Measurements from ENCODE around the gene P2RY14. TPM values are rescaled to one million over a fixed set of nuclear protein-coding genes. Genes with fewer than 3 reads are reported as not detected.

Gene P2RY14
- total RNA-seq, 2 donors from 2014 or later = 0.09 to 0.28 TPM

GRCh38 chr3:151226825-151227224 is 51.5 kb downstream of the P2RY14 start:
- Histone ChIP-seq H3K9me3 (no peaks in the 10 kb centered on the region), H3K4me1 (replicated peaks) (peaks cover 2% of the 10 kb centered on the region), H3K27ac (no peak overlapping the region), H3K4me3 (no peak overlapping the region), H3K27me3 (replicated peaks; ENCODE audit: insufficient read depth) (no peaks in the 10 kb centered on the region), H3K36me3 (no peaks in the 10 kb centered on the region)
- 82% methylated on average over 5 of the region's 5 CpGs for WGBS
- intact Hi-C loops (cut with DNase I) = loop anchor here (2.0 kb wide), 1 partner anchor 56 kb away; no protein-coding TSS in a partner anchor
- DNase-seq (ENCODE audit: low spot score) = no peak
- TF ChIP-seq CTCF (IDR thresholded peaks at IDR 0.05) = no peak
- TF ChIP-seq POLR2A (IDR thresholded peaks at IDR 0.05) = no peak
- TF ChIP-seq POLR2AphosphoS5 (IDR thresholded peaks at IDR 0.05) = no peak

GRCh38 chr3:151226088-151226563 is 52.2 kb downstream of the P2RY14 start:
- H3K9me3 ChIP-seq = no peaks in the 10 kb centered on the region
- intact Hi-C loops (cut with DNase I) = loop anchor here (2.0 kb wide), 1 partner anchor 57 kb away; no protein-coding TSS in a partner anchor
- H3K36me3 ChIP-seq = no peaks in the 10 kb centered on the region
- DNase-seq (ENCODE audit: low spot score) = no peak
- H3K4me1 ChIP-seq (replicated peaks) = peaks cover 2% of the 10 kb centered on the region
- TF ChIP-seq CTCF (IDR thresholded peaks at IDR 0.05) = no peak
- TF ChIP-seq POLR2AphosphoS5 (IDR thresholded peaks at IDR 0.05) = no peak
- TF ChIP-seq POLR2A (IDR thresholded peaks at IDR 0.05) = no peak
- H3K4me3 ChIP-seq = no peak overlapping the region
- 39% methylated on average over 4 of the region's 4 CpGs for WGBS
- H3K27ac ChIP-seq = no peak overlapping the region
- H3K27me3 ChIP-seq (replicated peaks; ENCODE audit: insufficient read depth) = no peaks in the 10 kb centered on the region

- H3K27me3 ChIP-seq (replicated peaks; ENCODE audit: insufficient read depth) = no peaks in the 10 kb centered on the region
- intact Hi-C loops (cut with DNase I) = no loop called here
- TF ChIP-seq POLR2A (IDR thresholded peaks at IDR 0.05) (no peak), CTCF (IDR thresholded peaks at IDR 0.05) (no peak), POLR2AphosphoS5 (IDR thresholded peaks at IDR 0.05) (no peak)
- H3K4me3 ChIP-seq = no peak overlapping the region
- WGBS = 85% methylated on average over 9 of the region's 9 CpGs
- H3K4me1 ChIP-seq (replicated peaks) = peaks cover 2% of the 10 kb centered on the region
- H3K9me3 ChIP-seq = no peaks in the 10 kb centered on the region
- DNase-seq (ENCODE audit: low spot score) = no peak
- no peak overlapping the region for H3K27ac ChIP-seq
- no peaks in the 10 kb centered on the region for H3K36me3 ChIP-seq
Observed at GRCh38 chr3:151225040-151225975, 53.0 kb downstream of the P2RY14 start.

GRCh38 chr3:151224268-151224866 is 54.0 kb downstream of the P2RY14 start:
- Histone ChIP-seq H3K4me3 (no peak overlapping the region), H3K27me3 (replicated peaks; ENCODE audit: insufficient read depth) (no peaks in the 10 kb centered on the region), H3K4me1 (replicated peaks) (peaks cover 2% of the 10 kb centered on the region), H3K36me3 (no peaks in the 10 kb centered on the region), H3K27ac (no peak overlapping the region), H3K9me3 (no peaks in the 10 kb centered on the region)
- DNase-seq (ENCODE audit: low spot score) = no peak
- intact Hi-C loops (cut with DNase I) = no loop called here
- TF ChIP-seq CTCF (IDR thresholded peaks at IDR 0.05) (no peak), POLR2A (IDR thresholded peaks at IDR 0.05) (no peak), POLR2AphosphoS5 (IDR thresholded peaks at IDR 0.05) (no peak)
- WGBS = 87% methylated on average over 4 of the region's 4 CpGs

Measured in prostate gland (tissue), 2 donors.